HepG2 (cell line): ENCODE measurements around the gene CDH11. TPM values are rescaled to one million over a fixed set of nuclear protein-coding genes. Genes with fewer than 3 reads are reported as not detected.

Experiments used
- ATAC-seq: fragments of 200-7000 bp; cut with Tn5 transposase; 3 replicates; pipeline ENCODE4 v1.9.1; 2020; ENCODE audit warnings: mild to moderate bottlenecking, moderate library complexity
- BruUV-seq: library from RNA; stranded (reverse); fragments of 400-500 nt; replicated peaks from 2 replicates; lab custom pipeline; 2021; lab: Mats Ljungman, UMichigan
- CTCF ChIA-PET: fragments of 300-600 bp; formaldehyde crosslinking; extraction: SDS; loops from one replicate; lab custom pipeline; 2021; ENCODE audit warnings: low total read pairs, inconsistent platforms, low intra/inter-chr PET ratio; lab: Yijun Ruan, JAX
- POLR2A ChIA-PET: fragments of 350-600 bp; sonication (Branson Sonifier 250); formaldehyde crosslinking; loops from one replicate; lab custom pipeline; 2020; ENCODE audit warnings: antibody characterized with exemption, inconsistent platforms; lab: Yijun Ruan, JAX
- DNase-seq: peaks from one replicate; pipeline ENCODE4 v3.0.0-alpha.2; 2015; ENCODE audit warnings: low spot score
- FAIRE-seq: peaks from 3 replicates; lab custom pipeline; 2011; peaks lifted over from hg19 to GRCh38; lab: Jason Lieb, UNC
- H2AFZ ChIP-seq: one replicate; pipeline ENCODE4 v1.6.1; 2011; ENCODE audit warnings: low read length, inconsistent platforms
- H3K27ac ChIP-seq: fragments of 300-600 bp; 3 replicates; pipeline ENCODE4 v1.8.0; 2011; ENCODE audit warnings: mixed run types, mild to moderate bottlenecking, mixed read lengths, low read length, inconsistent platforms; ENCODE audit not compliant: insufficient read depth; ENCODE audit errors: extremely low read length
- H3K27me3 ChIP-seq, 2 experiments: fragments of 200-600 bp in 1 of 2; 2 replicates in 1 of 2; 3 replicates in 1 of 2; pipeline versions ENCODE4 v1.6.0 to v1.8.0; 2011; ENCODE audit warnings: low read length in 2 of 2, mild to moderate bottlenecking in 2 of 2, moderate library complexity in 2 of 2, inconsistent platforms in 1 of 2; ENCODE audit not compliant: insufficient read depth in 2 of 2, control insufficient read depth in 1 of 2
- H3K36me3 ChIP-seq, 2 experiments: fragments of 200-600 bp in 1 of 2; replicated peaks in 1 of 2; 2 replicates in 1 of 2; 3 replicates in 1 of 2; pipeline versions ENCODE4 v1.5.1 to v1.8.0; 2011; ENCODE audit warnings: low read length in 2 of 2, inconsistent platforms in 1 of 2; ENCODE audit not compliant: insufficient read depth in 2 of 2, control insufficient read depth in 1 of 2
- H3K4me1 ChIP-seq: 2 replicates; pipeline ENCODE4 v1.5.1; 2012; ENCODE audit warnings: low read length, inconsistent platforms; ENCODE audit not compliant: insufficient read depth
- H3K4me2 ChIP-seq: 2 replicates; pipeline ENCODE4 v1.6.0; 2011; ENCODE audit warnings: low read depth, low read length, inconsistent platforms
- H3K4me3 ChIP-seq, 3 experiments: fragments of 200-600 bp in 1 of 3; sonication (generic), shearing (Covaris generic) in 1 of 3; replicated peaks in 1 of 3; 2 replicates each; pipeline ENCODE4 v1.5.1; 2011 to 2016; ENCODE audit warnings: low read length in 3 of 3, inconsistent platforms in 2 of 3, low read depth in 2 of 3, mild to moderate bottlenecking in 2 of 3, control low read depth in 1 of 3, mixed read lengths in 1 of 3; ENCODE audit not compliant: insufficient read depth in 1 of 3
- H3K79me2 ChIP-seq: one replicate; pipeline ENCODE4 v1.6.1; 2011; ENCODE audit warnings: low read length, inconsistent platforms; ENCODE audit not compliant: insufficient read depth
- H3K9ac ChIP-seq: 2 replicates; pipeline ENCODE4 v1.6.0; 2011; ENCODE audit warnings: mild to moderate bottlenecking, low read depth, low read length, inconsistent platforms; ENCODE audit not compliant: insufficient read depth
- H3K9me3 ChIP-seq: 2 replicates; pipeline ENCODE4 v1.5.1; 2012; ENCODE audit warnings: mild to moderate bottlenecking, low read length
- H4K20me1 ChIP-seq: 2 replicates; pipeline ENCODE4 v1.6.0; 2011; ENCODE audit warnings: inconsistent platforms, mild to moderate bottlenecking, low read length, moderate library complexity; ENCODE audit not compliant: insufficient read depth
- ATF2 ChIP-seq: sonication (generic); formaldehyde crosslinking; IDR thresholded peaks from 2 replicates; pipeline ENCODE4 v1.4.0; 2020; ENCODE audit warnings: missing genetic modification reagents
- HNRNPUL1 ChIP-seq: fragments of 200-400 bp; formaldehyde crosslinking; IDR thresholded peaks from 2 replicates; pipeline ENCODE4 v1.6.1; 2017; ENCODE audit warnings: low read depth, mild to moderate bottlenecking, low read length, moderate library complexity
- IKZF5 ChIP-seq: IDR thresholded peaks from 2 replicates; pipeline ENCODE4 v1.6.1; 2018; ENCODE audit warnings: missing genetic modification reagents, mild to moderate bottlenecking, missing compliant biosample characterization
- MTA1 ChIP-seq: sonication (generic); formaldehyde crosslinking; IDR thresholded peaks from 2 replicates; pipeline ENCODE4 v1.4.0; 2020; ENCODE audit warnings: missing genetic modification reagents, mild to moderate bottlenecking, borderline replicate concordance
- MXD3 ChIP-seq: IDR thresholded peaks from 2 replicates; pipeline ENCODE4 v1.6.1; 2016; ENCODE audit warnings: mild to moderate bottlenecking, missing biosample characterization, missing genetic modification reagents
- RNF2 ChIP-seq: fragments of 450-650 bp; conservative IDR thresholded peaks from 2 replicates; pipeline ENCODE4 v1.6.1; 2016; ENCODE audit warnings: low read depth
- SNRNP70 ChIP-seq: fragments of 200-400 bp; formaldehyde crosslinking; IDR thresholded peaks from 2 replicates; pipeline ENCODE4 v1.6.1; 2017; ENCODE audit warnings: mild to moderate bottlenecking, low read depth, low read length, moderate library complexity
- ZNF138 ChIP-seq: sonication (generic); formaldehyde crosslinking; IDR thresholded peaks from 2 replicates; pipeline ENCODE4 v1.5.0; 2020; ENCODE audit warnings: mild to moderate bottlenecking, low read depth, missing genetic modification reagents
- ZNF280D ChIP-seq: sonication (generic); formaldehyde crosslinking; IDR thresholded peaks from 2 replicates; pipeline ENCODE4 v1.5.1; 2020; ENCODE audit warnings: mild to moderate bottlenecking, missing genetic modification reagents
- ZSCAN22 ChIP-seq: sonication (generic); formaldehyde crosslinking; IDR thresholded peaks from 2 replicates; pipeline ENCODE4 v1.4.0; 2020; ENCODE audit warnings: mild to moderate bottlenecking, missing genetic modification reagents
- WGBS: methylation state at CpG from one replicate; pipeline ENCODE4 v1.1.6; 2017; ENCODE audit warnings: low lambda C conversion rate; 5-methylcytosine and 5-hydroxymethylcytosine counted together
- in situ Hi-C: cut with HindIII; loops from 2 replicates; pipeline ENCODE4 v1.10.0; 2017; ENCODE audit warnings: low pct_unique_long_range_greater_than_20kb; ENCODE audit not compliant: extremely low pct_ligation_motif_present
- intact Hi-C: fragments of 100-400 bp; cut with micrococcal nuclease; formaldehyde crosslinking; loops from one replicate; pipeline ENCODE4 v1.10.0; 2022; ENCODE audit not compliant: unreplicated experiment
- polyA plus RNA-seq, 8 experiments: library from polyadenylated mRNA; depleted of rRNA in 3 of 8; stranded (reverse) in 7 of 8; unstranded in 1 of 8; fragments of >200 nt; fragmentation: Illumina TruSeq in 4 of 8; extraction: Trizol in 4 of 8; gene quantifications; 2 replicates each; pipeline versions ENCODE4 v1.2.1 to v1.2.3, GENCODE V29; 2011 to 2016; ENCODE audit warnings: low read depth in 4 of 8, missing spikeins in 1 of 8, mixed read lengths in 1 of 8; ENCODE audit not compliant: insufficient read depth in 1 of 8
- total RNA-seq, 5 experiments: library from RNA; depleted of rRNA; stranded (reverse); fragments of >200 nt; fragmentation: Illumina TruSeq; extraction: Trizol; gene quantifications; 2 replicates each; pipeline ENCODE4 v1.2.3, GENCODE V29; 2016; ENCODE audit warnings: low read depth in 1 of 5

The CDH11 gene
- total and polyA plus RNA-seq, 2 of the 13 experiments (the other 11 are each of a cell fraction or from before 2014, with no cell fraction given) = not detected

GRCh38 chr16:65136681-65137080, 14.8 kb upstream of the CDH11 start:
- no peaks in the 10 kb centered on the region for H3K27me3 ChIP-seq
- FAIRE-seq = no peak
- ChIA-PET CTCF (no interaction called here), POLR2A (no interaction called here)
- BruUV-seq = no TSS peak
- H3K27ac ChIP-seq = no peak overlapping the region
- no peak overlapping the region for H3K4me2 ChIP-seq
- no peaks in the 10 kb centered on the region for H3K4me1 ChIP-seq
- WGBS = 3% methylated on average over 2 of the region's 2 CpGs
- intact Hi-C loops (no loop called here), in situ Hi-C loops (no loop called here)
- no peak for DNase-seq
- TF ChIP-seq SNRNP70 (no peak), IKZF5 (CRISPR knock-in tag) (no peak), RNF2 (no peak), MTA1 (no peak), HNRNPUL1 (no peak), ZSCAN22 (CRISPR knock-in tag) (no peak), MXD3 (no peak), ZNF138 (CRISPR knock-in tag) (no peak), ATF2 (CRISPR knock-in tag) (no peak), ZNF280D (no peak)
- H3K9ac ChIP-seq = no peak overlapping the region
- no peaks in the 10 kb centered on the region for H3K79me2 ChIP-seq
- no peaks in the 10 kb centered on the region for H4K20me1 ChIP-seq
- H3K36me3 ChIP-seq = no peaks in the 10 kb centered on the region
- no peak for ATAC-seq
- no peak overlapping the region for H3K4me3 ChIP-seq
- H3K9me3 ChIP-seq = no peaks in the 10 kb centered on the region
- no peak overlapping the region for H2AFZ ChIP-seq
